ENCODE measurements around the gene MEGF6.

The MEGF6 gene

DNA sequence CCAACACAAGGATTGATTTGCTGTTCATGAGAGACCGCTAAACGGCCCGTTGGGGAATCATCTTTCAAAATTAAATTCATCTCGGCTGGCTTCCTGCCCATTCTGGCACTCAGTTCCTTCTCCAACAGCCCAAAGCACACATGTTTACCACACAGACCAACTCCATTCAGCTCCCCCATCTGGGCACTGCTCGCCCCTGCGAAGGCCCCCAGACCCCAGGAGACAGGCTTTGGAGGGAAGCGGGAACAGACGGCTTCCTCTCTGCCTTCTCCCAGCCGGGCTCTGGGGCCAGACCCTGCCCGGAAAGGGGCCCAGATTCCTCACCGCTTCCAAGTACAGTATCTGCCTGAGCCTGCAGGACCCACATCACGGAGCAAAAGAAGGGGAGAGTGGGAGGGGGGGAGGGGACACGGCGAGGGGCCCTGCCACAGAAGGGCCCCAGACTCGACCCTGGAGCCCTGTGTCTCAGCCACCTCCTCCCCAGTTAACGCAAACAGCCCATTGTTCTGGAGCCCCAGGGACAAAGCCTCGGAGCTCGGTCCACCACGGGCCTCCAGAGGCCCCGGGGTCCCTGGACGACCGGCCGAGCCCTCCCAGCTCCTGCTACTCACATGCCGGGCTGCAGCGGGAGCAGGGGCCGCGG lies 660 bp downstream of the MEGF6 start:
- DNase-seq (ENCODE audit: low read depth in 2 of 3, low spot score in 2 of 3): no peak

DNA sequence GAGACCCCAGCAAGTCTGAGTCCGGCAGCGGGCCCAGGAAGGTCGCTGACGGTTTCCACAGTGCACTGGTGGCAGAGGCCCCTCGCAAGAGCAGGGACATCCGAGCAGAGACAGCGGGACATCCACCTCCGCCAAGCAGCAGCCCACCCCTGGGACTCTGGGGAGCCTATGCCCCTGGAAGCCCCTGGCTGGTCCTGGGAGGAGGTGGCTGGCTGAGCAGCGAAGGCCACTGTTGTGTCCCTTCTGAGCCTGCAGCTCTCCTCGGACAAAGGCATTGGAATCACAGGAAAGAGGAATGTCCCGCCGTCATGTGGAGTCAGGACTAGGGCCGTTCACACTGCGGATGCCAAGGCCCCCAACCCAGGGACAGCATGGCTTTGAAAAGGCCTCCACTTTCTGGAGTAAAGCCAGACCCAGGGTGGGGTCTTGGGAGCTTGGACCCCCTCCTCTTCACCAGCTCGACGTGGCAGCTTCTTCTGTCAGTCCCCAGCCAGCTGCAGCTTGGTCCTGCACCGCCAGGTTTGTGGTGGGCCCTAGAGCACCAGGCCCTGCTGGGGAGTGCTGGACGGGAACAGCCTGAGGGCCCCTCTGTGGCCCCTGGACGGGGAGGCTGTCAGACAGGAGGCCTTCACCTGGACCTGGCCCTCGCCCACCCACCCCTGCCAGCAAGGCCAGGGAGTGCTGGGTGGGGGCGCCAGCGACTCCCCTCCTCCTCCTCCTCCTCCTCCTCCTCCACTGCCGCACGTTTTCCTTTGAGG lies 1.4 kb downstream of the MEGF6 start:
- no peak for DNase-seq (ENCODE audit: low read depth in 2 of 3, low spot score in 2 of 3)

DNA sequence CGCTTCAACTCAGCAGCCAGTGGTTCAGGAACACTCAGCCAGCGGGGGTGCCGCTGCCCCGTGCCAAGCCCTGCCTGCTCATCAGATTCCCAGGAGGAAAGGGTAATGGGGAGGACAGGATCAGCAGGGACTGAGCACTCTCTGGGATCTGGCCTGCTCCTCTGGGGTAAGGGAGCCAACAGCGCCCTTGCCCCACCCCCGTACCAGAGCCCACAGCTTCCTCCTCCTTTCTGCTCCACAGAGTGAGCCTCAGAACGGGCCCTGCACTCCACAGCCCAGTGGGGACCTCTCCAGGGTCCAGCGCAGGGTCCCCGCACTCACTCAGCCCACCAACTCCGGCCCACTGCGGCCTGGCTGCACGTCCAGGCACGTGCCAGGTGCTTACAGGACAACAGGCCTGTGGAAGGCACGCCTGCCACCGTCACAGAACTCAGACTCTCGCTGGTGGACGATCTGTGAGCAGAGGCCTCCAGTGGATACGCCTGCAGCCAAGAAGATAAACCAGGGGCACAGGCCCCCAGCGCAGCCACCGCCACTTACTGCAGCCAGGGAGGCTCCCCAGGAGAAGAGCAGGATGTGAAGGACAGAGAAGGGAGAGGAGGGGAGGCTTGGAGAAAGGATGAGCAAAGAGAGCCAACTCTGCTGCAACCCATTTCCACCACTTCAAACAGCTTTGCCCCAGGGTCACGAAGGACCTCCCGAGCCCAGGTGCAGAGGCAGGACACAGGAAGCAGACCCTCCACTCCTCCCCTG lies 2.1 kb downstream of the MEGF6 start:
- DNase-seq (ENCODE audit: low read depth in 2 of 3, low spot score in 2 of 3): no peak

DNA sequence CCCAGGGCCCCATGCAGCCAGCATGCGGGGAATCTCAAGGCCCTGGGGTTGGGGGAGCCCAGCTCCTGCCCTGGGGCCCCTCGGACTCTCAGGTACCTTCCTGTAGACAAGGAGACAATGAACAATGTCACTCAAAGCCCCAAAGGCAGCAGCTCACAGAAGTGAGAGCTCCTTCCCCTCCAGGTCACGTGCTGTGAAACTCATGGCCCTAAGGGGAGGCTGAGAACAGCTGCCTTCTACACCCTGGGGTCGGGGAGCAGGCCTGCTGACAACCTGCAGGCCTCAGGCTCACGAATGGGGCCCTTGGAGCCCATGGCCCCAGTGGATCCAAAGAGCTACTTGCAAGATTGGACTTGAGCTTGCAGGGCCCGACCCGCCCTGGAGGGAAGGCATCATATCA lies 3.2 kb downstream of the MEGF6 start:
- no peak for DNase-seq (ENCODE audit: low read depth in 2 of 3, low spot score in 2 of 3)

DNA sequence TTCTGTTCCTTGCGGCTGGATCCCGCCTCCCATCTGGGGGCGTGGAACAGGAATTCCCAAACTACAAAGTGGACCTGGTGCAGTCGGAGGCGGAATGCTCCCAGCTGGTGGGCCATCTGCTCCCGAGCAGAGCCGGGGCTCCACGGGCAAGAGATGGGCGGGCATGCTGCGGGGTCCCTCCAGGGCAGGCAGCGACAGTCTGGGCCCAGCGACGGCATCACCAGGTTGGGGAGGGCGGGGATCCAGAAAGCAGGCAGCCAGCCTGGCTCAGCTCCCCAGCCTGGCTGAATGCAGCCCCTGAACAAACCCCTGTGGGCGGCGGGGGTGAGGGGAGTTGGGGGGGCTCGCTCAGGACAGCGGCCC lies 3.6 kb downstream of the MEGF6 start:
- DNase-seq (ENCODE audit: low read depth in 2 of 3, low spot score in 2 of 3): no peak

DNA sequence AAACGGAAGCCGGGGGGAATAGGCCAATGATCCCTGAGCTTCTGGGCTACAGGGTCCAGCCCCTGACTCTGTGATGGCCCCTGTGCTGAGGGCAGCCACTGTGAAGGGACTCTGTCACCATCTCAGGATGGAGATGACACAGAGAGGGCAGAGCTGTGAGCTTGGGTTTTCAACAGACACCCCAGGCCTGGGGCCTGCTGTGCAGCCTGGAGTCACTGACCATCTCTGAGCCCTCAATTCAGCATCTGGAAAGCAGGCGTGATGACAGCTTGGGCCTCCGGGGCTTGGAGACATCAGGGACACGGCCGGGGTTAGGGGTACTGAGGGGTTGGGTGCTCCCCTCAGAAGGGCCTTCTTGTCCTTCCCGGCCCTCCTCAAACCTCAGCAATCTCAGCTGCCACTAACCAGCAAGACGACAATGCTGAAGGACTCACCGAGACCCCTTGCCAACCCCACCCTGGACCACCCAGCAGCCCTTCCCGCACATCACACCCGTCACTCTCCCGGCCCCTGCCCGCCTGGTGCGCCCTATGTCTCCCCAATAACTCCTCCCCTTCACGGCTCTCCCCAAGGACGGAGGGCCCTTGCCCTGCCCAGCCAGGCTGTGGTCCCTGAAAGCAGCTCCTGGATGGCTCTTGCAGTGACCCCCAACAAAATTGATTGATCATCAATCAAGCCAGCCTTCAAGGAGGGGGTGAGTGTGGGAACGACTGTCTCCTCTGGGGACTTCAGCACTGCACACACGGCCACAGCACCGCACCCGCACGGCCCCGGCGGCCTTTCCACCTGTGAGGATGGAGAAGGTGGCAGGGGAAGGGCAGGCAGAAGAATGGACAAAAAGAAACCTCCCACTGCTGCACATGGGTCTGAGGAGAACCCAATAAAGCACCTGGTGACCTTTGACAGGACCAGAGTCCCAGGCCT lies 4.3 kb downstream of the MEGF6 start:
- DNase-seq (ENCODE audit: low read depth in 2 of 3, low spot score in 2 of 3): no peak

DNA sequence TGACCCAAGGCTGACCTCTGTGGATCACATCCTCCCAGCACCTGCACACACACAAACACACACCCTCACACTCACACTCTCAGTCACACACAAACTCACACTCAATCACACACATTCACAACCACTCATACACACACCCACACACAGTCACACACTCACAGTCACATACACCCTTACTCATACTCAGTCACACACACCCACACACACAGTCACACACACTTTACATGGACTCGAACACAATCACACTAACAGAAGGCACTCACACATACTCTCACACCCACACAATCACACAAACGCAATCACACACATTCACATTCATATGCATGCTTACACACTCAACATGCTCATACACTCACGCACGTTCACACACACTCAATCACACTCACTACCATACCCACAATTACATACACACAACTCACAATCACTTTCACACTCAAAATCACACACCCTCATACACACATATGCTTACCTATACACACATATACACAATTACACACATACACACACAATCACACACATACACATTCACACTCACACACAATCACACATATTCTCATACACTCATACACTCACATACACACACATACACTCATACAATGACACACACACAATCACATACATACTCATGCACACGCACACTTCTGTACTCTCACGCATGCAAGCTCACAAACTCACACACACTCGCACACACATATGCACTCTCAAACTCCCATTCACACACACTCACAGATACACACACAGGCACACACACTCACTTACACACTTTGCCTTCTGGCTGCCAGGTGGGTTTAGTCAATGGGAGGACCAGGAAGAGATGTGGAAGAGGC lies 6.1 kb downstream of the MEGF6 start:
- DNase-seq (ENCODE audit: low read depth in 2 of 3, low spot score in 2 of 3): no peak

DNA sequence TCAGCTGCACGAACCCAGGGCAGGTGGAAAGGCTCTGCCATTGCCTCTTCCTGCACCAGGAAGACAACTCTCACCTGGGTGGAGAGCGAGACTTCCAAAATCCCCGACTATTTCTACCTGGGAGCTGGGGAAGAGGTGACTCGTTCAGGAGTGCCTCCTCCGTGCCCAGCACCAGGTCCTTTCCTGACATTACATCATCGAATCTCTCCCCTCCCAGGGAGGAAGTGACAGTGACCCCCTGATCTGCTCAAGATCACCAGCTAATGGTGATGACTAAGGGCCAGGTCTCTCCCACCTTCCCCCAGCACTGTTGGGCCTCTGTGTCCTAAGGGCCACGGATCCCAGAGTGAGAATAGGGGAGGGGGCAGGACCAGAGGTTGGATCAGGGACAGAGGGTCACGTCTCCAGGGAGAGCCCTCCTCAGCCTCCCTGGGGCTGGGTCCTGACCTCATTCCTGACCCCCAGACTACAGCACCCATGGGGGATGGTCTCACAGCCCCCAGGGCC lies 6.8 kb downstream of the MEGF6 start:
- no peak for DNase-seq (ENCODE audit: low read depth in 2 of 3, low spot score in 2 of 3)

DNA sequence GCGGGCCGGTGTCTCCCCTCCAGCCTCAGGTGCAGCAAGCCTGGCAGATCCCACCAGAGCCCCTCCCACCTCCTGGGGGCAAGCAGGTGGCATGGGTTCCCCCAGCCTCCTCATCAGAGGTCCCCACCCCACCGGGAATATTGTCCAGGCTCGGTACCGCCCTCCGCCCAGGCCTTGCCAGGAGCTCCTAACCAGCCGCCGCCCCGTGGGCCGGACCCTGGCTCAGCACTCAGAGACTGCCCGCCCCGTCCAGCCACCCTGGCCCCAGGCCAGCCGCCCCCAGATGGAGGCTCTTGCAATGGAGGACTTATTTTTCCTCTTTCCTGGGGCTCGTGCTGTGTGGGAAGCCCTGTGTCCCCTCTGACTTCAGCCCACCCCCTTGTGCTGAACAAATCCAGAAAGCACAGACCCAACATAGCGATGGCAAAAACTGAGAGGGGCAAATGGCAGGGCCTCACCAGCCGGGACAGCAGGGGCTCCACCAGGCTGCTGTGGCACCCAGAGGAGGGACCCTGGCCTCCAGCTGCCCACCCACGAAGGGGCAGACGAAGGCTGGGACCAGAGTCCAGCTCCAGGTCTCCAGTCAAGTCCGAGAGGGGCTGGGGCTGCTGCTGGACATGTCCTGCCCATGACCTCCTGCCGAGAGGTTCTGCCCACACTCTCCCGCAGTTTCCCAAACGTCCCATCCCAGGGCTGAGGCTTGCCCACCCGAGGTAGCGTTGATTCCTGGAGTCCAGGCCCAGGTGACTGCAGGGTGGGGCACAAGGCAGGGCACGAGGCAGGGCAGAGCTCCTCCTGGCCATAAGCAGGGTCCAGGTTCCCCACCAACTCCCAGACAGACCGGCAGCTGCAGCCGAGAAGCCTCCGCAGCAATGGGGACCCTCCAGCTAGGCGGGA lies 7.5 kb downstream of the MEGF6 start:
- no peak for DNase-seq (ENCODE audit: low read depth in 2 of 3, low spot score in 2 of 3)

DNA sequence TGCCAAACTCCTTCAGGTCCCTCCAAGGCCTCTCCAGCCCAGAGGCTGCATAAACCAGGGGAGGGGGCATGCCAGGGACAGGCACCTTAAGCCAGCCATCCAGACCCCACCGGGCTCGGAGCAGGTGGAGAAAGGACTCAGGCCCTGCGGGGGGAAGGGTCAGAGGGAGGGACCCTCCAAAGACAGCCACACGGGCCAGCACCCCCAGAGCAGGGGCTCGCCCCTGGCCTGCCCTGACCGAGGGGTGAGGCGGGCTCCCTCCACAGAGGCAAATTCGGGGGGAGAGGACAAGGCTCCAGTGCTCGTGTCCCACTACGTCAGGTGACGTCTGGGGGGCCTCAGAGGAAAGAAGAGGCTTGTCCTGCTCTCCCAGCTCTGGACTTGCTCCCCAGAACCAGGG lies 8.2 kb downstream of the MEGF6 start:
- no peak for DNase-seq (ENCODE audit: low read depth in 2 of 3, low spot score in 2 of 3)

DNA sequence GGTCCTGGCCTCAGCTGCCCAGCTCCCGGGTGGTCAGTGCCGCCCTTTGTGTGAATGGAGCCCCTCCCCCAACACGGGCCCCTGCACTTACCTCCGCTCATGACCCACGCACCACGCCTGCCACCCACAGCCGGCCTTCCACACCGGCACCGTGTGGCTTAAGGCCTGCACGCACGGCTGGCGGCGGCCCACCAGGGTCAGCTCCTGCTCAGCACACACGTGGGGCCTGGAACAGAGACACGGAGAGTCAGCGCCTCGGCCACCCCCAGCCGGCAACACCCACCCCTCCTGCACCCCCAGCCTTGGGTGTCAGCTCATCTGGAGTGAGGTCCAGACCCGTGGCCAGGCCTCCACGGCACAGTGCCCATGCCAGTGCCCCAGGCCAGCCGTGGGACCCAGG lies 8.9 kb downstream of the MEGF6 start:
- no peak for DNase-seq (ENCODE audit: low read depth in 2 of 3, low spot score in 2 of 3)

DNA sequence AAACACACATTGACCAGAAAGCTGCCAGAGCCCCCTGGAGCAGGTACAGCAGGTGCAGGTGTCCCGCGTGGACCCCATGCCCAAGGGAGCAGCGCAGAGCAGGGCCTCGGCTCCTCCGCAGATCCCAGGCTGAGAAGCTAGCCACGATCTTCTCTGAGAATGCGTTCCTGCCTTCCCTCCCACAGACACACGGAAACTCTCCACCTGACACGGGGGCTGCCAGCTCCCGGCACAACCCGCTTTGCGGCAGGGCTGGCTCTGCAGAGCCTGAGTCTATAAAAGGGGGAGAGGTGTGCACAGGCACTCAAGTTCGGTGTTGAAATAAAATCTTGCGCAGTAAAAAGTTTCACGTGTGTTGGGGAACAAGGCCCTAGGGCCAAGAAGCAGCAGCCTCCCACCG lies 9.6 kb downstream of the MEGF6 start:
- DNase-seq (ENCODE audit: low read depth in 2 of 3, low spot score in 2 of 3): no peak

DNA sequence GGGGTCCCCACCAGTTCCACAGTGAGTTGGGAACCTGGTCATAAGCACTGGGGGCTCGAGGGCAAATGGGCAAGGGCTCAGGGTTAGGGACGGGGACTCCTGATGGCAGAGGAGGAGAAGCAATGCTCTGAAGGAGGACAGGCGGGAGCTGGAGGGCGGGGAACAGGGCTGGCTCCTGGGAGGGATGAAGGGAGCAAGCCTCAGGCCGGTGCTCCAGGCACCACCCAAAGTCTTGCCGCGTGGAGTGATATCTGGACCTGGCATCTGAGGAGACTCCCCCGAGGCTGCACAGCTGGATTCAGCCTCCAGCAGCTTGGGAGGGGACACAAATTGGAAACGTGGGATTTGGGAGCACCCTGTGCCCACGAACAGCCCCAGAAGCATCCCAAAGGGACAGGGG lies 11.0 kb downstream of the MEGF6 start:
- DNase-seq (ENCODE audit: low read depth in 2 of 3, low spot score in 2 of 3): no peak

DNA sequence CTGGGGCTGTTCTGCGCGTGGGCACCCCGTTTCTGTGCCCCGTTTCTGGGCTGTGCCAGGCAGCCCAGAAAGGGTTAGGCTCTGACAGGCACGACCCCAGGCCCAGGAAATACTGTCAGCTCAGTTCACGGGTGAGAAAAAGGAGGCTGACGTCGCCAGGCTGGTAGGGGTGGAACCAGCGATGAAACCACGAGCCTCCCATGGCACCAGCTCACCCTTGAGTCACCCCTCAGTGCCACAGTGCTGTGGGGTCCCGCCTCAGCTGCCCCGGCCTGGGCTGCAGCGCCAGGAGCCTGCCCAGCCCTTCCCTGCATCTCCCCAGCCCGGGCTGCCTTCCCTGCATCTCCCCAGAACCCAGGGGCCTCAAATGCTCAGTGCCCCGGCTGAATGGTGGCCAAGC lies 11.5 kb downstream of the MEGF6 start:
- DNase-seq (ENCODE audit: low read depth in 2 of 3, low spot score in 2 of 3): no peak

DNA sequence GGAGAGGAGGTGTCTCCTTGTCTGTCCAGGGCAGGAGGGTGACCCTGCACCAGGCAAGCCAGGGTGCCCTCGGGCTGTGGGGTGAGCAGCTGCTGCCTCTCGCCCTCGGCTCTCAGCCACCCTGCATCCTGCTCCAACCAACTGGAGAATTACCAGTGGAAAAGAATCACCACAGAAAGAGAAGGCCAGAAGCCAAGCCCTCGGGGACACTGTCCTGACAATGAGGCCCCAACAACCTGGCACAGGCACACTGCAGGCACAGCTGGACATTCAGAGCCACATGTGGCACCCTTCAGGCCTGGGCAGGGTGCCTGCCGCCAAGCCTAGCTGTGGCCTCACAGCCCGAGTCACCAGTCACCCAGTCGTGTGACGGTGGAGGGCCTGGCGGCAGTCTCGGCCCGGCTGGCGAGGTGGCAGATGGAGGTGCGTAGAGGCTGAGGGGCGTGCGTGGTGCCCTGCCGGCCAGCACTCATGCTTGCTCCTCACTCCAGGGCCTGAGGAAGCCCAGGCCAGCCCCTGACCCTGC lies 12.0 kb downstream of the MEGF6 start:
- no peak for DNase-seq (ENCODE audit: low read depth in 2 of 3, low spot score in 2 of 3)

DNA sequence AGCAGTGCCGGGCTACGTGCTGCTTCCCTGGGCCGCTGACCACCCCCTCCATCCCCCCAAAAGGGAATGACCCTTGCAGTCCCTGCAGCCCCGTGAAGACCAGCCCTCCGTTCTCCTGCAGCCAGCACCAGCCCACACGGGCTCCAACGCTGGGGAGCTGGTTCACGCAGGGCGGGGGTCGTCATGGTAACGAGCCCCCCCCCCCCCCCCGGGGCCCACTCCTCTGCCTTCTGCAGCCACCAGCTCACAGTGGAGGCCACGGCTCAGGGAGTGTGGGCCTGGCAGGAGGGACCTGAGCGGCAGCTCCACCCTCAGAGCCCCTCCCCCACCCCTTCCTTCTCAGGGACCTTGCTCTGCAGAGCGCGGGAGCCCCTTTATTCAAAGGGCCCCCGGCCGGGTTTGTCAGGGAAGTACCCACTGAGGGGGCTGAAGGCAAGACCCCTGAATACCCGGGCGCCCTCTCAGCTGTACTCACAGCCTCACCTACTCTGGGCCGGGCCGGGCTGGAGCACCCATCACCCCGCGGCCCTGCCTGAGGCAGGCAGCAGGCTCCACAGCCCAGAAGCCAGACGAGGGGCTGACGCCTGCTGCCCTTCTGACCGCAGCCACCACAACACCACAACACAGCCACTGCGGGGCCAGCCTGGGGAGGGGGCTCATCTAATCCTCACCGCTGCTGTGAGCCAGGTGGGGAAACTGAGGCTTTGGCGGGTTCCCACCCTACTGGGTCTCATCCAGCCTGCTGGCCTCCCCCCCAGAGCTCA lies 12.6 kb downstream of the MEGF6 start:
- DNase-seq (ENCODE audit: low read depth in 2 of 3, low spot score in 2 of 3): no peak

DNA sequence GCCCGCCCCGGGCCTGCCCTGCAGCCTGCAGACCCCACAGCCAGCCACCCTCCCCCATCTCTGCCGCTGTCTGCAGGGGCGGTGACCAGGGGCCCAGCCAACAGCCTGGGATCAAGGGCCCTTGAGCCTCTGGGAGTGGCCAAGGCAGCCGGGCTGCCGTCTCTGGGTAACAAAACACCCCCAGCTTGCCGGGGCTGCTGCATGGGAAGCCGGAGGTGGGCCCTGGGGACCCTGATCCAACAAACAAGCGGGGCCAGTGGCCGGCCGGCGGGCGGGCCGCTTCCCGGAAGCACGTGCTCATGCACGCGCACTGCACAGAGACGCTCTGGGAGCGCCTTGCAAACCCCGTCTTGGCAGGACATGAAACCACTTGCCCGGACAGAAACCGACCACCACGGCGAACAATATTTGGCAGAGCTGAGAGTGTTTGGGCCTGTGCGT lies 13.2 kb downstream of the MEGF6 start:
- no peak for DNase-seq (ENCODE audit: low read depth in 2 of 3, low spot score in 2 of 3)

DNA sequence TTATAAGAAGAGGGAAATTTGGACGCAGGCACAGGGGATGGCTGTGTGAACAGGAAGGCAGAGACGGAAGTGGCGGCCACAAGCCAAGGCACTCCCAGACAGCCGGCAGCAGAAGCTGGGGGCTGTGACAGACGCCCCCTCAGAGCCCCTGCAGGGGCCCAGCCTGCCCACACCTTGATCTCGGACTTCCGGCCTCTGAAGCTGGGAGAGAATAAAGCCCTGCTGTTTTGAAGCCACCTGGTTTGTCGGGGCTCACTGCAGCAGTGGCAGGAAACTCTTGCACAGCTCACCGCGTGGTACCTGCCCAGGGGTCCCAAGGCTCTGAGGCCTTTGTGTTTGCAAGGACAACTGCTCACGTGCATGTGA lies 13.7 kb downstream of the MEGF6 start:
- peak in 1 of 3 experiments; percentile 22 for DNase-seq (ENCODE audit: low read depth in 2 of 3, low spot score in 2 of 3)
